HG03280 (cell line): ENCODE results near the gene RELN.

Experiments
- ATAC-seq: cut with Tn5 transposase; IDR thresholded peaks from one replicate; pipeline ENCODE4 v1.9.1; 2021; ENCODE audit warnings: mild to moderate bottlenecking, moderate library complexity; ENCODE audit not compliant: unreplicated experiment

The RELN gene

DNA sequence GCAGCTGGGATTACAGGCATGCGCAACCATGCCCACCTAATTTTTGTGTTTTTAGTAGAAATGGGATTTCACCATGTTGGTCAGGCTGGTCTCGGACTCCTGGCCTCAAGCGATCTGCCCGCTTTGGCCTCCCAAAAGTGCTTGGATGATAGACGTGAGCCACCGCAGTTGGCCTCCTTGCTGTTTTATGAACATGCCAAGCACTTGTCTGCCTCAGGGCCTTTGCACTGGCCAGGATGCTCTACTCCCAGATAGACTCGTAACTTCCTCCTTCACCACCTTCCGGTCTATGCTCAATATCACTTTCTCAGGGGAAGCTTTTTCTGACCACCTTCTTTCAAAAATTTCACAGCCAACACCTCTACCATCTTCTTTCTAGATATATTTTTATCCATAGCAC lies 549.8 kb downstream of the RELN start:
- ATAC-seq = no peak

- ATAC-seq = no peak
Measured at GRCh38 chr7:103437623-103438022, 551.8 kb downstream of the RELN start.

- no peak for ATAC-seq
Measured at GRCh38 chr7:103432712-103433111, 556.7 kb downstream of the RELN start.

- ATAC-seq = no peak
Measured at GRCh38 chr7:103425177-103425576, 564.3 kb downstream of the RELN start.

DNA sequence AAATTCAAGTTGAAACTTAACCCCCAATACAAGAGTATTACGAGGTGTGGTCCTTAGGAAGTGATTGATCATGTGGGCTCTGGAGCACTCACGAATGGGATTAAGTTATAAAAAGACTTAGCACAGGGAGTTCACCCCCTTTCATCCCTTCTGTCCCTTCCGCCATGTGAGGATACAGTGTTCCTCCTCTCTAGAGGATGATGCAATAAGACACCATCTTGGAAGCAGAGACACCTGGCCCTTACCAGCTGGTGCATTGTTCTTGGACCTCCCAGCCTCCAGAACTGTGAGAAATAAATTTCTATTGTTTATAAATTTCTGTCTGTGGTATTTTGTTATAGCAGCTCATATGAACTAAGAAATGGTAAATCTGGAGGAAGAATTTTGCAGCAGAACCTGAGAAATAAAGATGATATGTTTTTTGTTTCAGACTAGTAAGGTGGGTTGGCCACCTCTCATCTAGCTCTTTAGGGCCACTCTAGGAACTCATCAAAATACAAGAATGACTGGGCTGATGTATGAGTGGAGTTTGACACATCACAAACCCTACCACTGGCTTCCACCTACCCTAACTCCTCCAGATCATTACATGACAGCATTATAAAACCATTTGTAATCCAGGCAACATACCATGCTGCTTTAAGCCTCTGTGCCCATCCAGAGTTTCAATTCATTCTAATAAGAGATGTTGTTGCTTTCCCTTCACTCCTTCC lies 565.8 kb downstream of the RELN start:
- ATAC-seq = no peak
